ENCODE results near the gene ATAD5. TPM values are rescaled to one million over a fixed set of nuclear protein-coding genes. Genes with fewer than 3 reads are reported as not detected.
"Not testable (repeated sequence)": the region's sequence is repeated elsewhere in the genome, so short reads cannot be mapped to it uniquely, and the experiment has no call there.

The ATAD5 gene
- total RNA-seq, 1 experiment from 2014 or later = 18.4 TPM

DNA sequence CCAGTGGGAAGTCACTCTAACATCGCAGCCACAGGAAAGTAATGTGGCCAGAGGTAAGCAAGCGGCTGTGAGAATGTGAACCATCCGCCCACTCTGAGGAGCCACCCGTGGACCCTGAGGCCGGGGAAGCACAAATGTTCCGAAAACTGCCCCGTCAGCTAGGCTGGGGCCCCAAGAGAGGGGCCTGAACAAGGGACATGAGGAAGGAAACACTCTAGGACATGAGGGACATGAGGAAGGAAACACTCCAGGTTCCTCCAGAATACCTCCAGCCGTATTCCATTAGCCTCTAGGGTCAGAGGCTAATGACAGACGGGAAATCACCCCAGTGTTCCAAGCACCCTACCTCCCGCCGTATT, 74.0 kb downstream of the ATAD5 start:
- no peak for DNase-seq
- CTCF ChIA-PET = no interaction called here
- H3K9me3 Mint-ChIP-seq (ENCODE audit: low read depth, unreplicated experiment) = no peaks in the 10 kb centered on the region
- H3K27ac Mint-ChIP-seq (ENCODE audit: unreplicated experiment) = peak overlapping the region; percentile 28
- TF ChIP-seq, protein P1, sequence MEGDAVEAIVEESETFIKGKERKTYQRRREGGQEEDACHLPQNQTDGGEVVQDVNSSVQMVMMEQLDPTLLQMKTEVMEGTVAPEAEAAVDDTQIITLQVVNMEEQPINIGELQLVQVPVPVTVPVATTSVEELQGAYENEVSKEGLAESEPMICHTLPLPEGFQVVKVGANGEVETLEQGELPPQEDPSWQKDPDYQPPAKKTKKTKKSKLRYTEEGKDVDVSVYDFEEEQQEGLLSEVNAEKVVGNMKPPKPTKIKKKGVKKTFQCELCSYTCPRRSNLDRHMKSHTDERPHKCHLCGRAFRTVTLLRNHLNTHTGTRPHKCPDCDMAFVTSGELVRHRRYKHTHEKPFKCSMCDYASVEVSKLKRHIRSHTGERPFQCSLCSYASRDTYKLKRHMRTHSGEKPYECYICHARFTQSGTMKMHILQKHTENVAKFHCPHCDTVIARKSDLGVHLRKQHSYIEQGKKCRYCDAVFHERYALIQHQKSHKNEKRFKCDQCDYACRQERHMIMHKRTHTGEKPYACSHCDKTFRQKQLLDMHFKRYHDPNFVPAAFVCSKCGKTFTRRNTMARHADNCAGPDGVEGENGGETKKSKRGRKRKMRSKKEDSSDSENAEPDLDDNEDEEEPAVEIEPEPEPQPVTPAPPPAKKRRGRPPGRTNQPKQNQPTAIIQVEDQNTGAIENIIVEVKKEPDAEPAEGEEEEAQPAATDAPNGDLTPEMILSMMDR (IDR thresholded peaks at IDR 0.05; ENCODE audit: unreplicated experiment) = no peak
- TSS peak; percentile 57 for BruUV-seq (replicated peaks)
- intact Hi-C loops (cut with micrococcal nuclease; ENCODE audit: unreplicated experiment) = no loop called here
- H3K4me1 Mint-ChIP-seq (ENCODE audit: low read depth, unreplicated experiment) = peaks cover 11% of the 10 kb centered on the region
- peak overlapping the region; percentile 77 for H3K4me3 Mint-ChIP-seq (ENCODE audit: low read depth, unreplicated experiment)
- H3K36me3 Mint-ChIP-seq (ENCODE audit: insufficient read depth, unreplicated experiment) = peaks cover 28% of the 10 kb centered on the region
- H3K27me3 Mint-ChIP-seq (ENCODE audit: unreplicated experiment) = no peaks in the 10 kb centered on the region

DNA sequence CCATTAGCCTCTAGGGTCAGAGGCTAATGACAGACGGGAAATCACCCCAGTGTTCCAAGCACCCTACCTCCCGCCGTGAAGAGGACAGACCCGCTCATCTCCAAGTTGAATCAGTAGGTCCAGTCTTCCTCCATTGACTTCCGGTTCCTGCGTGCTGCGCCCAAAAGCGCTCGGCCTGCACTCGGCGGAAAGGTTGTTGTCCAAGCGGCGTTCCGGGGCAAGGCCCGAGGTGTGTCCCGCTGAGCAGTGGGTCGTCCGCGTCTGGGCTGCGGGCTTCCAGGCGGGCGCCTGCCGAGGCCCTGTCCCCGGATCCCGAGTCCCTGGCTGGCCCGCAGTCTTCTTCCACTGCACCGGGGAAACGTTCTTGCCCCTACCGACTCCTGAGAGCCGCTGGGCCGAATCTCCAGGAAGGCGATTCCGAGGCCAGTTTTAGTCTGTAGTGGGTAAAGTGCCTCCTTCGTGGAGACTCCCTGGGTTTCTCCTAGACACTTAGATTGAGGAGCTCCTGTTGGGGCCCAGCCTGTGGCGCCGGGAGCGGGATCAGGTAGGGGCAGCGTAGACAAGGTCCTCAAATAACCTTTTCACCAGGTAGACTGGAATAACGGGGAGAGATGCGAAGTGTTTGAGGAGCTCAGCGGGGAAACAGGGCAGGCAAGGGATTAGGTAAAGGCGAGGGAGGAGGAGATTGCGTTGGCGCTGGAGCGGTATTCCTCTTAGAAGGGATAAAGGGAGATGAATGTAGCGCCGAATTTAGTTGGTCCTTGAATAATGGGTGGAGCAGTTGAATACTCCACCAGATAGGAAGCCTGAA, 74.5 kb downstream of the ATAD5 start, which contains the start of gene TEFM:
TSS of gene TEFM (minus strand) at position 138 of the 811 bp plus-strand sequence. CDS start at position 98, 40 bp downstream.
- peak within 1 kb of the TSS; percentile 77 for H3K4me3 Mint-ChIP-seq (ENCODE audit: low read depth, unreplicated experiment)
- H3K4me1 Mint-ChIP-seq (ENCODE audit: low read depth, unreplicated experiment) = peaks cover 11% of the 10 kb centered on the region
- CTCF ChIA-PET = interaction anchor here (0.6 kb wide), 1 partner anchor 1114 kb away, joined by 4 read pairs; no protein-coding TSS in a partner anchor
- DNase-seq = peak; percentile 93
- H3K36me3 Mint-ChIP-seq (ENCODE audit: insufficient read depth, unreplicated experiment) = peaks cover 28% of the 10 kb centered on the region
- H3K27ac Mint-ChIP-seq (ENCODE audit: unreplicated experiment) = peak within 1 kb of the TSS; percentile 28
- intact Hi-C loops (cut with micrococcal nuclease; ENCODE audit: unreplicated experiment) = no loop called here
- TF ChIP-seq, protein P1 (IDR thresholded peaks at IDR 0.05; ENCODE audit: unreplicated experiment) = no peak
- H3K9me3 Mint-ChIP-seq (ENCODE audit: low read depth, unreplicated experiment) = no peaks in the 10 kb centered on the region
- H3K27me3 Mint-ChIP-seq (ENCODE audit: unreplicated experiment) = no peaks in the 10 kb centered on the region
- BruUV-seq (replicated peaks) = TSS peak; percentile 55

DNA sequence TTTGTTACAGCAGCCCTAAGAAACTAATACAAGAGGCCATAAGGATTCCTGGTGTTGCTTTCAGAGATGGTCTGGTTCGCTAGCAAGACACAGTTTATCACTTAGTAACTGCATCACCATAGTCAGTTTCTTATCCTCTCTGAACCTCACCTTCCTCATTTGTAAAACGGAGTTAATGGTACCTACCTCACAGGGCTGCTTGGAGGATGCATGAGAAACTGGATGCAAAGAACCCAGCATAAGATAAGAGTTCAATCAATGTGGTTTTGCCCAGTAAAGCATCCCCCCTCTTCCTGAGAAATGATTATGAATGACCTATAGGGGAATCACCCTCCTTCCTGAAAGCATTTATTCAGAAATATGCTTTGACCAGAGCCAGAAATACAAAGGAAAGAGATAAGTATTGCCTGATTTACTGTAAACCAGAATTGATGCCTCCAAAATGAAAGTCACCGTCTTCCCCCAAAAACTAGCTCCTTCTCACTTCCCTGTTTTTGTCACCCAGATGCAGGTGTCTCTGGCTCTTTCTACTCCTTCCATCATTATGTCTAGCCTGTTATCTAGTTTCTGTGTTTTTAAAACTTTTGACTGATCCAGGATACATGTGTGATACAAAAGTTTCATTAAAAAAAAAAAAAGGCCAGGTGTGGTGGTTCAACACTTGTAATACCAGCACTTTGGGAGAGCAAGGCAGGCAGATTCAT, 77.1 kb downstream of the ATAD5 start:
- no TSS peak for BruUV-seq (replicated peaks)
- H3K4me3 Mint-ChIP-seq (ENCODE audit: low read depth, unreplicated experiment) = no peak overlapping the region
- intact Hi-C loops (cut with micrococcal nuclease; ENCODE audit: unreplicated experiment) = no loop called here

DNA sequence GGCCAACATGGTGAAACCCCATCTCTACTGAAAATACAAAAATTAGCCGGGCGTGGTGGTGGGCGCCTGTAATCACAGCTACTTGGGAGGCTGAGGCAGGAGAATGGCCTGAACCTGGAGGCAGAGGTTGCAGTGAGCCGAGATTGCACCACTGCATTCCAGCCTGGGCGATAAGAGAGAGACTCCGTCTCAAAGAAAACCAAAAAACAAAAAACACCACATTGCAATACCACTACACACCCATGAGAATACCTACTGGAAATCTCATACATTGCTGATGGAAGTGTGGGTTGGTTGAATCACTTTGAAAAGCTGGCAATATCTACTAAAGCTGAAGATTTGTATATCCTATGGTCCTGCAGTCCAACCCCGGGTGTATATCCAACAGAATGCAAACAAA, 78.4 kb downstream of the ATAD5 start:
- H3K4me3 Mint-ChIP-seq (ENCODE audit: low read depth, unreplicated experiment); intact Hi-C loops (cut with micrococcal nuclease; ENCODE audit: unreplicated experiment); H3K27ac Mint-ChIP-seq (ENCODE audit: unreplicated experiment); BruUV-seq (replicated peaks); H3K9me3 Mint-ChIP-seq (ENCODE audit: low read depth, unreplicated experiment); H3K27me3 Mint-ChIP-seq (ENCODE audit: unreplicated experiment); DNase-seq; CTCF ChIA-PET: not testable (repeated sequence)
- Mint-ChIP-seq H3K4me1 (ENCODE audit: low read depth, unreplicated experiment) (peaks cover 11% of the 10 kb centered on the region), H3K36me3 (ENCODE audit: insufficient read depth, unreplicated experiment) (peaks cover 16% of the 10 kb centered on the region)

More for the DNA sequence above, 77.1 kb downstream of the ATAD5 start:
- Mint-ChIP-seq H3K36me3 (ENCODE audit: insufficient read depth, unreplicated experiment) (peaks cover 16% of the 10 kb centered on the region), H3K27ac (ENCODE audit: unreplicated experiment) (no peak overlapping the region), H3K4me1 (ENCODE audit: low read depth, unreplicated experiment) (peaks cover 11% of the 10 kb centered on the region), H3K9me3 (ENCODE audit: low read depth, unreplicated experiment) (no peaks in the 10 kb centered on the region), H3K27me3 (ENCODE audit: unreplicated experiment) (no peaks in the 10 kb centered on the region)
- TF ChIP-seq, protein P1 (IDR thresholded peaks at IDR 0.05; ENCODE audit: unreplicated experiment) = no peak
- CTCF ChIA-PET = no interaction called here
- DNase-seq = no peak
